Stimulated activated naive CD8-positive, alpha-beta T cell treated with anti-CD3 and anti-CD28 coated beads, Interleukin-15, Interleukin-2, amounts not matched to agents 100 ng/mL and 50 ng/mL, for 24 hours (primary cell): ENCODE measurements around the gene PITPNC1.
"Not testable (repeated sequence)": the region's sequence is repeated elsewhere in the genome, so short reads cannot be mapped to it uniquely, and the experiment has no call there.

Experiments
- H3K27ac Mint-ChIP-seq: one replicate; pipeline ENCODE4 v1.8.0; 2021; ENCODE audit warnings: mild to moderate bottlenecking, mixed read lengths
- H3K27me3 Mint-ChIP-seq: one replicate; pipeline ENCODE4 v1.8.0; 2021; ENCODE audit warnings: mixed read lengths
- H3K36me3 Mint-ChIP-seq: one replicate; pipeline ENCODE4 v1.8.0; 2021; ENCODE audit warnings: low read depth, mixed read lengths
- H3K4me1 Mint-ChIP-seq: one replicate; pipeline ENCODE4 v1.8.0; 2021; ENCODE audit warnings: low read depth, mixed read lengths
- H3K4me3 Mint-ChIP-seq: one replicate; pipeline ENCODE4 v1.8.0; 2021; ENCODE audit warnings: mild to moderate bottlenecking, mixed read lengths
- H3K9me3 Mint-ChIP-seq: one replicate; pipeline ENCODE4 v1.8.0; 2021; ENCODE audit warnings: mixed read lengths

The PITPNC1 gene

DNA sequence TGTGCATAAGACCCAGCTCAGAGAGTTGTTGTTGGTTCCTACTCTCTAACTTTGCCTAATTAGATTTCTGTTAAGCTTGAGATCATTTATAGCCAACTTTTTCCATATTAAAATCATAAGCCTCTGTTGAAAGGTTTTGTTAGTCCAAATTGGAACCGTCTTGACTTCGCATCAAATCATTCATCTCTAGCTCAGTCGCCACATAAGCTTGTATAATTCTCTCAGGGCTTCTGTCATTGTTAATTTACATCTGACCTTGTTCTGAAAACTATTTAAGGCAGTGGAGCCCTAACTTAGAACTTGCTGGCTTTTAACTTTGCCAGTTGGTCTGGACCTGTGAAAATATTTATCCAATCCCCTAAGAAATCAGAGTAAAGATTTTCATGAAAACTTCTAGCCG, 107.2 kb downstream of the PITPNC1 start:
- peak overlapping the region; percentile 42 for H3K27ac Mint-ChIP-seq

DNA sequence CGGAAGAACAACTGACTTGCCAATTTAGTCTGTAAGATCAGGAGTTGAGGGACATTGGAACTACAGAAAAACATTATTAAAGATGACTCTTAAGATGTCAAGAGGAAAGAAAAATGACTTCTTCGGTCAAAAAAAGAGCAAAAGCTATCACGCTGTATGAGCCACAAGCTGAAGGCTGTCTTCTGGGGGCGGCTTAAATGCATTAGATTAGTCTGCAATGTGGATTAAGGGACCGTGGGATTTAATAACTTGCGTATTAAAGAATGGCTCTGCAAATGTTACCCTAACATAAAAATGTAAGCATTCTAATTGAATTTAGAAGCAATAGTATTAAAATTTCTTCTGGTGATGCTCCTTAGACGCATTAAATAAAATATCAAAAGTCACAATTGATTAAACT, 108.6 kb downstream of the PITPNC1 start:
- Mint-ChIP-seq H3K4me1 (peaks cover 90% of the 10 kb centered on the region), H3K9me3 (peaks cover 7% of the 10 kb centered on the region), H3K27ac (no peak overlapping the region), H3K27me3 (no peaks in the 10 kb centered on the region), H3K36me3 (peaks cover 10% of the 10 kb centered on the region), H3K4me3 (no peak overlapping the region)

More for the DNA sequence above, 107.2 kb downstream of the PITPNC1 start:
- no peaks in the 10 kb centered on the region for H3K27me3 Mint-ChIP-seq
- H3K36me3 Mint-ChIP-seq = peaks cover 7% of the 10 kb centered on the region
- no peak overlapping the region for H3K4me3 Mint-ChIP-seq
- peaks cover 6% of the 10 kb centered on the region for H3K9me3 Mint-ChIP-seq
- H3K4me1 Mint-ChIP-seq = peaks cover 91% of the 10 kb centered on the region

DNA sequence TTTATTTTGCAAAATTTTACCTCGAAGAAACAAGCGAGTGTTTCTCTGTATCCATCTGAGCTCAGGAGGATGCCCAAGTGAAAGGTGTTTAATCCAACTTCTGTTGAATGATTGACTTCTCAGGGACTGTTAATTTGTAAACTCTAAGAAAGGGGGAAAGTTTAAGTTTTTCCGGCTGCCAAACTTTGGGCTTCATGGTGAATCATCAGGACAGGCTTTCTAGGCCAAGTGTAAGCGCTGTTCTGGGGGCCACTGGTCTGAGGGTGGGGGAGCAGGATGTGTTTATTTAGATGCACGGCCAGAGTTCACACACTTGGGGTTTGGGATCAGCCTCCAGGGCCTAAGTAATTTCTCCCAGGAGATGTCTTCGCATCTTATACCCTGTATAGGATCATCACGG, 110.4 kb downstream of the PITPNC1 start:
- peaks cover 90% of the 10 kb centered on the region for H3K4me1 Mint-ChIP-seq
- no peak overlapping the region for H3K4me3 Mint-ChIP-seq
- H3K27me3 Mint-ChIP-seq = no peaks in the 10 kb centered on the region

DNA sequence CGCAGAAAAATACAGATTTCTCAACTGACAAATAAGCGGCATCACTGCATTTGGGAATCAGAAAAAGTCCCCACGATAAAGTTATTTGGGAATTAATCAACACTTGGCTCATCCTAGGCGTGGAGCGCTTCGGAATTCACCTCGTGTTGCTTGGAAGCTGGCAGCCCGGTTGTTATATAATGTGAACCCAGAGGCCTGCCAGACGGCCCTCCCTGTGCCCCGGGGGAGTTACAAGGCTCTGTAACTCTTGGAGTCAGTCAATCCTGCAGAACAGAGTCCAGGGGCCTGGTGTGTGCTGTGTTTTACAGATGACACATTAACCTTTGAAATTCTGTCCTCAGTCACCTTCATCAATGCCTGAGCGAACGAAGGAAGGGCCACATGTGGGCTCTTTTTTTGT, 111.1 kb downstream of the PITPNC1 start:
- Mint-ChIP-seq H3K36me3 (peaks cover 13% of the 10 kb centered on the region), H3K27ac (peak overlapping the region; percentile 72), H3K4me1 (peaks cover 90% of the 10 kb centered on the region), H3K4me3 (no peak overlapping the region), H3K9me3 (peaks cover 7% of the 10 kb centered on the region), H3K27me3 (no peaks in the 10 kb centered on the region)

More for the DNA sequence above, 110.4 kb downstream of the PITPNC1 start:
- H3K9me3 Mint-ChIP-seq = peaks cover 7% of the 10 kb centered on the region
- peaks cover 13% of the 10 kb centered on the region for H3K36me3 Mint-ChIP-seq
- H3K27ac Mint-ChIP-seq = peak overlapping the region; percentile 72

DNA sequence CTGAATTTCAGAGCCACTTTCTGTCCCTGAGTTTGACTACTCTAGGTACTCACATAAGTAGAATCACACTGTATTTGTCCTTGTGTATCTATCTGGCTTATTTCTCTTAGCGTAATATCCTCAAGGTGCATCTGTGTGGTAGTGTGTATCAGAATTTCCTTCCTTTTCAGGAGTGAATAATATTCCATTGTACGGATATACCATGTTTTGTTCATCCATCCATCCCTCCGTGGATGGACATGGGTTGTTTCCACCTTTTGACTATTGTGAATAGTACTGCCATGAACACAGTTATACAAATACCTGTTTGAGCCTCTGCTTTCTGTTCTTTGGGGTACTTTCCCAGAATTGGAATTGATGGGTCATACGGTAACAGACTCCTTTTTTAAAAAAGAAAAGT, 111.7 kb downstream of the PITPNC1 start:
- H3K27ac Mint-ChIP-seq = peak overlapping the region; percentile 61
- H3K4me1 Mint-ChIP-seq = peaks cover 92% of the 10 kb centered on the region
- no peak overlapping the region for H3K4me3 Mint-ChIP-seq
- H3K36me3 Mint-ChIP-seq = peaks cover 13% of the 10 kb centered on the region
- H3K9me3 Mint-ChIP-seq = peaks cover 7% of the 10 kb centered on the region
- H3K27me3 Mint-ChIP-seq = no peaks in the 10 kb centered on the region

DNA sequence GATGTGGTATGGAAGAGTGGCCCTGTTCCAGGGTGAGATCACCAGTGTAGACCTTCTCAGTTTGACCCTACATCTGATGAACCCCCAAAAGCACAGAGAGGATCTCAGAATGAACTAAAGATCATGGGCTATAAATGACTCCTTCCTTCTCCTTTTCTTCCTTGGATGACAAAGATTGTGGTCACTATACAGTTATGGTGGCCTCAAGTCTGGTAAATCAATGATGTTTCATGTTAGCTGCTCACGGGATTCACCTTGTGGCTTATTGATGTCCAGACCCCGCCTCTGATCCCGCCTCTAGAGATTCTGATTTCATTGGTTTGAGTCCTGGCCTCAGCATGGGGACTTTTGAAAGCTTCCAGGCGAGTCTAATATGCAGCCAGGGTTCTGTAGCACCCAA, 112.2 kb downstream of the PITPNC1 start:
- Mint-ChIP-seq H3K4me3 (no peak overlapping the region), H3K27me3 (no peaks in the 10 kb centered on the region), H3K9me3 (peaks cover 7% of the 10 kb centered on the region), H3K36me3 (peaks cover 10% of the 10 kb centered on the region), H3K27ac (peak overlapping the region; percentile 61), H3K4me1 (peaks cover 92% of the 10 kb centered on the region)

DNA sequence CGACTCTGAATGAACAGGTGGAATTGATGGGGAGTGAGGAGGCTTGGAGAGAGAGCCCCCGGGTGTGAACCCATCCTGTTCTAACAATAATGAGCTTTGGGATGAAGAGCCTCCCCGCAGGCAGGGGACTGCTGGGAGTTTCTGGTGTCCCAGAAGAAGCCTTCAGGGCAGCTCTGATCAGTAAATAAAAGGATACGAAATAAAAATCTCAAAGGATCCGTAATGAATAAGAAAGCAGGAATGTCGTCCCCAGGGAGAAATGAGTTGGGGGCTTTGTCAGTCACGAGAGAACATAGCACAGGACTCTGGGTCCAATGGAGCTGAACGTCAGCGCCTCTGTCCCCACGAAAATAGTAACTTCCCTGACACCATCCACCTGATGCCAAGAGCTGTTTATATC, 113.4 kb downstream of the PITPNC1 start:
- no peaks in the 10 kb centered on the region for H3K27me3 Mint-ChIP-seq
- peaks cover 85% of the 10 kb centered on the region for H3K4me1 Mint-ChIP-seq
- no peak overlapping the region for H3K27ac Mint-ChIP-seq
- H3K9me3 Mint-ChIP-seq = peaks cover 8% of the 10 kb centered on the region
- H3K4me3 Mint-ChIP-seq = no peak overlapping the region
- H3K36me3 Mint-ChIP-seq = peaks cover 10% of the 10 kb centered on the region

DNA sequence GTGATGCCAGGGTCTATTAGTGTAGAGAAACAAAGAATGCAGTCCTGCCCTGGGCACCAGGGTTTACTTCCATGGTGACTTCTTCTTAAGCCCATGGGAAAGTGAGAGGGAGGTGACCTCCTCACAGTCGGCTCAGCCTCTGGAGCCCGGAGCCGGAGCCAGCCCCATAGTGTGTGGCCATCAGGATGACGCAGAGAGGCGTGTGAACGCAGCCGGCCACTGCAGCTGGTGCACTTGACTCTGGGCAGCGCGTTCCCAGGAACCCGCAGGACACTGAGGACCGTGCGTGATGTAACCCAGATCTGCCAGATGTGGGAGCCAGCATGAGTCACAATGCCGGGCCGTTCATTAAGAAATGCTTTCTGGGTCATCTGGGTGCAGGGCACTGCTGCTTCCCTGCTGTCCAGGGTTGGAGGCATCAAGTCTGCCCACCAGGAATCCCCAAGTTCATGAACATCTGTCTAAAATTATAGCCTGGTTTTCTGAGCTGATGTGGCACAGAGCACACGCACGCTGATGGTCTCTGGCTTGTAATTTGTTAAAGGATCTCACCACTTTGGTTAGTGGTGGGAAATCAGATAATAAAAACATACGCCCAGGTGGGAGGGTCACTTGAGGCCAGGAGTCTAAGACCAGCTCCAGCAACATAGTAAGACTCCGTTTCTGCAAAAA, 114.1 kb downstream of the PITPNC1 start:
- Mint-ChIP-seq H3K4me3 (peak overlapping the region; percentile 58), H3K27ac (peak overlapping the region; percentile 55), H3K9me3 (peaks cover 11% of the 10 kb centered on the region), H3K4me1 (peaks cover 87% of the 10 kb centered on the region), H3K36me3 (peaks cover 11% of the 10 kb centered on the region), H3K27me3 (no peaks in the 10 kb centered on the region)

DNA sequence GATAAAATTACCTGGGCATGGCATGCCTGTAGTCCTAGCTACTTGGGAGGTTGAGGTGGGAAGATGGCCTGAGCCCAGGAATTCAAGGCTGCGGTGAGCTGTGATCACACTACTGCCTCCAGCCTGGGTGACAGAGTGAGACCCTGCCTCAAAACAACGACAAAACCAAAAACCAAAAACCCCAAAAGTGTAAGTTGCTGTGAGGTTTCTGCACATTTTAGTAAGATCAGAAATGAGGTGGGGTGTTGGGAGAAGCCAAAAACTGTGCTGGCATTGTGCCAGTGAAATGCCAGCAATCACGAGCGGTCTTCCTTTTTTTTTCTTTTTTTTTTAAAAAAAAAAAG, 114.6 kb downstream of the PITPNC1 start:
- Mint-ChIP-seq H3K9me3 (peaks cover 11% of the 10 kb centered on the region), H3K4me3 (peak overlapping the region; percentile 58), H3K27ac (peak overlapping the region; percentile 55), H3K27me3 (no peaks in the 10 kb centered on the region), H3K36me3 (peaks cover 12% of the 10 kb centered on the region), H3K4me1 (peaks cover 86% of the 10 kb centered on the region)

DNA sequence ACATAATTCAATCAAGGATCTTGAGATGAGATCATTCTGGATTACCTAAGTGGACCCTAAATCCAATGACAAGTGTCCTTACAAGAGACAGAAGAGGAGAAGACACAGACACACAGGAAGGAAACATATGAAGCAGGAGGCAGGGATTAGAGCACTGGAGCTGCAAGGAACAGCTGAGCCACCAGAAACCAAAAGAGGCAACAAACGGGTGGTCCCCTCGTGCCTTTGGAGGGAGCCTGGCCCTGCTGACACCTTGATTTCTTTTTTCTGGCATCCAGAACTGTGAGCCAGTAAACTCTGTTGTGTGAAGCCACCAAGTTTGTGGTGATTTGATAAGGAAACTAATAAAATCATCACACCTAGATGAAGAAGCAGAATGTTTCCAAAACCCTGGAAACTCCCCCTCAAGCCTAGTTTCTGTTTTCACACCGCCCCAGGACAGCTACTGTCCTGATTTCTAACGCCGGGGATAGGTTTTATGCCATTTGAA, 115.2 kb downstream of the PITPNC1 start:
- H3K27me3 Mint-ChIP-seq = no peaks in the 10 kb centered on the region
- H3K4me1 Mint-ChIP-seq = peaks cover 80% of the 10 kb centered on the region
- H3K9me3 Mint-ChIP-seq = peaks cover 11% of the 10 kb centered on the region
- H3K36me3 Mint-ChIP-seq = peaks cover 12% of the 10 kb centered on the region
- peak overlapping the region; percentile 58 for H3K4me3 Mint-ChIP-seq
- H3K27ac Mint-ChIP-seq = peak overlapping the region; percentile 81

DNA sequence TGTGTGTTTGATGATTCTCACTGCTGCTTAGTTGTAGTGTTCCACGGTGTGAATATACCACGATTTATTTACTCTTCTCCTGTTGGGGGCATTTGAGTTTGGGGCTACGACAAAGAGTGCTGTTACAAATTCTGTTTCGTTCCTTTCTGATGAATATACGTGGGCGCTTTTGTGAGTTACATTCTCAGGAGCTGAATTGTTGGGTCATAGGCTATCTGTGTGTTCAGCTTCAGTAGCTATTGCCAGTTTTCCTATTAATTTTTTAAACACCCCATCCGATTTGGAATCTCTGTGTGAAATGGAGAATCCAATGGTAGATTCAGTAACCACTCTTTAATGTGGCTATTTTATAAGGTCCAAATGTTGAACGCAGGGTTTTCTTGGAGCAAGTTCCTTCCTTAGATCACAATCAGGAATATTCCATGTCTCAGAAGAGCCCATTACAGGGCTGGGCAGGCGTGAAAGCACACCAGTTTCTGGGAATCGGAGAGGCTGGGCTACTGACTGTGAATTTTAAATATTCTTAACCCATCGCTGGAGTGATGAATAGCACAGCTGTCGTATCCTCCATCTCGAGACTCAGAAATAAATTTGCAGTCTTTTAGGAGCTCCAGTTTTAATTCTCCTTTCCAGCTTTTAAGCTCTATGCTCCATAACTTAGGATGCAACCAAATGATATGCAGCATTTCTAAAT, 115.9 kb downstream of the PITPNC1 start:
- Mint-ChIP-seq H3K36me3 (peaks cover 12% of the 10 kb centered on the region), H3K4me3 (peak overlapping the region; percentile 58), H3K9me3 (peaks cover 11% of the 10 kb centered on the region), H3K27me3 (no peaks in the 10 kb centered on the region), H3K27ac (peak overlapping the region; percentile 81), H3K4me1 (peaks cover 73% of the 10 kb centered on the region)

DNA sequence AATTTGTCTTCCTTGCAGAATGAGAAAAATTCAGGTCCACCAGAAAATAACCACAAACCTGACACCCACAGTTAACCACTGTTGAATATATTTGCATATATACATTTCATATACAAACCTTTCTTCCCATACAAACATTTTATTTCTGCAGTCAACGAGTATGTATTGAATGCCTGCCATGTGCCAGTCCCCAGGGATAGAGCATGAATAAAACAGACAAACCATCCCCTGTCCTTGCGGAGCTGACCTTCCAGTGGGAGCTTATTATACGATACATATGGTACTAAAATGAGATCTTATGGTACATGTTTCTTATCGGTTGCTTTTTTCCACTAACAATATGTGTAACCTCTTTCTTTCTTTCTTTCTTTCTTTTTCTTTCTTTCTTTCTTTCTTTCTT, 116.7 kb downstream of the PITPNC1 start:
- peaks cover 74% of the 10 kb centered on the region for H3K4me1 Mint-ChIP-seq
- H3K36me3 Mint-ChIP-seq = peaks cover 12% of the 10 kb centered on the region
- H3K9me3 Mint-ChIP-seq = peaks cover 9% of the 10 kb centered on the region
- H3K27ac Mint-ChIP-seq = peak overlapping the region; percentile 68
- H3K27me3 Mint-ChIP-seq = no peaks in the 10 kb centered on the region
- H3K4me3 Mint-ChIP-seq = no peak overlapping the region

DNA sequence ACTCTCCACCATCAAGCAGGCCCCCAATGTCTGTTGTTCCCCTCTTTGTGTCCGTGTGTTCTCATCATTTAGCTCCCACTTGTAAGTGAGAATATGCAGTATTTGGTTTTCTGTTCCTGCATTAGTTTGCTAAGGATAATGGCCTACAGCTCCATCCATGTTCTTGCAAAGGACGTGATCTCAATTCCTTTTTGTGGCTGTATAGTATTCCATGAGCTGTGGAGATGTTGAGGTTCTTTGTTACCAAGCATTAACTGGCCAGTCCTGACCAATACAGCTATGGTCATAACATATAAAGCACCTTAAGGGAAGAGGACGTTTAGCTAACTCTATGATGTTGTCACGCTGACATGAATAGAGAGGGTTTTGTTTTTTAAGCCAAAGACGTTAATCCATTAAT, 118.5 kb downstream of the PITPNC1 start:
- not testable (repeated sequence) for H3K9me3 Mint-ChIP-seq, H3K27ac Mint-ChIP-seq, H3K27me3 Mint-ChIP-seq, H3K36me3 Mint-ChIP-seq, H3K4me3 Mint-ChIP-seq
- H3K4me1 Mint-ChIP-seq = peaks cover 61% of the 10 kb centered on the region

DNA sequence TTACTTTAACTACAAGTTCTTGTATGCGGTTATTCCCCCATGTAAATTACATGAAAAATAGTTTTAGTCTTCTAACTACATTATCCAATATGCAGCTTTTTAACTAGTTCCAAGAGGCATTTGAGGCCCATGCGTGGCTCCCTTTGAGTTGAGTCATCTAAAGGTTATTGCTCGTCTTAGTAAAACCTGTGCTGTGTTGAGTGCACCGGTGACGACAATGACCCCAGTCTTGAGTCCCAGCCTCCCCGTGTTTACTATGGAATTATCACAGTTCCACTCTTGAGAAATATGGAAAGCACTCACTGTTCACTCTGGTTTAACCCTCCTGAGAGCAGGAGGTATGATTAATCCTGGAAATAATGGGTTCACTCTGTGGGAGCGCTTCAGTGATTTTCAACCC, 119.2 kb downstream of the PITPNC1 start:
- Mint-ChIP-seq H3K27me3 (no peaks in the 10 kb centered on the region), H3K9me3 (peaks cover 4% of the 10 kb centered on the region), H3K36me3 (peaks cover 3% of the 10 kb centered on the region), H3K4me3 (no peak overlapping the region), H3K4me1 (peaks cover 58% of the 10 kb centered on the region), H3K27ac (peak overlapping the region; percentile 49)

DNA sequence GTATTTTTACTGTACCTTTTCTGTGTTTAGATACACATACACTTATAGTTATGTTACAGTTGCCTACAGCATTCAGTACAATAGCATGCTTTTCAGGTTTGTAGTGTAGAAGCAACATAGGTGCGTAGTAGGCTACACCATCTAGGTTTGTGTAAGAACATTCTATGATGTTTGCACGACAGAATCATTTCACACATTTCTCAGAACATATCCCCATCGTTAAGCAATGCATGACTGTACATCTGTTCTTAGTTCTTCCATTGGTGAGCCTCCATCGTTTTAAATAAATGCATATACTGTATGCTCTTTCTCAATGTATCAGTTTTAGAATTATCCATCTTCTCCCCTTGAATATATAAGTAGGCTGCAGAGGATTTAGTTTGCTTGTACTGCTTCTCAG, 122.6 kb downstream of the PITPNC1 start:
- Mint-ChIP-seq H3K9me3 (peaks cover 4% of the 10 kb centered on the region), H3K36me3 (peaks cover 3% of the 10 kb centered on the region), H3K4me1 (peaks cover 56% of the 10 kb centered on the region), H3K4me3 (no peak overlapping the region), H3K27ac (no peak overlapping the region), H3K27me3 (no peaks in the 10 kb centered on the region)
